Heart left ventricle (tissue), 13 donors: ENCODE results near the gene PADI2.

Source experiments
- CTCF ChIP-seq, 12 donors: fragments of 200-600 bp; sonication (generic) in 4 of 12; IDR thresholded peaks; one replicate each; pipeline versions ENCODE4 v1.5.0 to v1.8.0; 2018 to 2022; ENCODE audit warnings: antibody characterized with exemption in 12 of 12, mild to moderate bottlenecking in 5 of 12
- POLR2A ChIP-seq, 2 donors: fragments of 450-650 bp; IDR thresholded peaks; one replicate each; pipeline ENCODE4 v1.6.1; 2017; ENCODE audit warnings: antibody characterized with exemption in 2 of 2, mild to moderate bottlenecking in 2 of 2, moderate library complexity in 2 of 2
- donor health status: ischemic (EF 13 %, LVEDD 7.1; RV severe dilation, severe dysfunction).
- donor health status: DM: no; HTN: yes; CAD: no.
- donor health status: DM: no; HTN: no; CAD: no.
- donor health status: ischemic (EF 25% LVEDD 6.9; RV normal size, moderate dysfunction).
- donor health status: ischemic (EF 25% LVEDD 5.7; RV mildly dilated, moderate dysfunction).
- donor health status: ischemic (EF 35%, LVEDD 5.7; RV mildly dilated, moderate dysfunction).
- donor health status: nonischemic (EF 11% LVEDD 7.7; RV severe dilation, severe dysfunction).
- donor health status: DM: yes; HTN: yes; CAD: no.
- donor health status: PGD.
- donor health status: ischemic (EF 29% LVEDD 5.4; RV normal size, mild dysfunction).
- donor health status: nonischemic (EF 23%, LVEDD 6.1; RV moderate dilation, normal function).

GRCh38 chr1:17102232-17102631 lies 17.0 kb downstream of the PADI2 start:
- TF ChIP-seq CTCF (IDR thresholded peaks at IDR 0.05) = no peak
- TF ChIP-seq POLR2A (IDR thresholded peaks at IDR 0.05) = no peak
